GM18508 (cell line): ENCODE data around the gene SNIP1.
"Not testable (repeated sequence)": the region's sequence is repeated elsewhere in the genome, so short reads cannot be mapped to it uniquely, and the experiment has no call there.

Source experiments
- ATAC-seq: cut with Tn5 transposase; IDR thresholded peaks from one replicate; pipeline ENCODE4 v1.9.1; 2021; ENCODE audit warnings: moderate number of reproducible peaks; ENCODE audit not compliant: insufficient read depth, unreplicated experiment

The SNIP1 gene, protein sequence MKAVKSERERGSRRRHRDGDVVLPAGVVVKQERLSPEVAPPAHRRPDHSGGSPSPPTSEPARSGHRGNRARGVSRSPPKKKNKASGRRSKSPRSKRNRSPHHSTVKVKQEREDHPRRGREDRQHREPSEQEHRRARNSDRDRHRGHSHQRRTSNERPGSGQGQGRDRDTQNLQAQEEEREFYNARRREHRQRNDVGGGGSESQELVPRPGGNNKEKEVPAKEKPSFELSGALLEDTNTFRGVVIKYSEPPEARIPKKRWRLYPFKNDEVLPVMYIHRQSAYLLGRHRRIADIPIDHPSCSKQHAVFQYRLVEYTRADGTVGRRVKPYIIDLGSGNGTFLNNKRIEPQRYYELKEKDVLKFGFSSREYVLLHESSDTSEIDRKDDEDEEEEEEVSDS

DNA sequence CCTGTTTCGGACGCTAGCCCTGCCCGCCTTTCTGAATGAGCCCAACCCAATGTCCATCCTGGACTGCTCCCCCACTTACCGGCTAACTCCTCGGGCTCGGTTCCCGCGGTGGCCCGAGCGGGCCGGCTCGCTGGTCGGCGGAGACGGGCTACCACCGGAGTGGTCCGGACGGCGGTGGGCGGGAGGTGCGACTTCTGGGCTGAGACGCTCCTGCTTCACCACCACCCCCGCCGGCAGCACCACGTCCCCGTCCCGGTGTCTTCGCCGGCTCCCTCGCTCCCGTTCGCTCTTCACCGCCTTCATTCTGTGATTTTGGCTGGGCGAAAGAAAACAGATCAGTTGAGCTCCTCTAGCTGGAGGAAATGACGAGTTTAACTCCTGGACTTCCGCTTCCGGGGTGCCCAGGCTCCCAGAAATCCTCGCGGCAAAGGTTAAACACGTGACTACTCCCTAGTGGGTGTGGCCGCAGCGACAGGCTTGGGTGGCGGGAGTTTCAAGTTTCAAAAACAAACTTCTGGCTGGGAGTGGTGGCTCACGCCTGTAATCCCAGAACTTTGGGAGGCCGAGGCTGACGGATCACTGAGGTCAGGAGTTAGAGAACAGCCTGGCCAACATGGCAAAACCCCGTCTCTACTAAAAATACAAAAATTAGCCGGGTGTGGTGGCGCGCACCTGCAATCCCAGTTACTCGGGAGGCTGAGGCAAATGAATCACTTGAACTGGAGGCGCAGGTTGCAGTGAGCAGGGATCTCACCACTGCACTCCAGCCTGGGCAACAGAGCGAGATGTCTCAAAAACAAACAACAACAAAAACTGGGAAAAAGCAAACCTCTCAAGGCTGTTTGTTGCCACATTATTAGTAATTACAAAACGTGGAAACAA, at the start of gene SNIP1:
TSS of gene SNIP1 (minus strand) at position 367 of the 882 bp plus-strand sequence. CDS start at position 303, 64 bp downstream.
- ATAC-seq: no peak

DNA sequence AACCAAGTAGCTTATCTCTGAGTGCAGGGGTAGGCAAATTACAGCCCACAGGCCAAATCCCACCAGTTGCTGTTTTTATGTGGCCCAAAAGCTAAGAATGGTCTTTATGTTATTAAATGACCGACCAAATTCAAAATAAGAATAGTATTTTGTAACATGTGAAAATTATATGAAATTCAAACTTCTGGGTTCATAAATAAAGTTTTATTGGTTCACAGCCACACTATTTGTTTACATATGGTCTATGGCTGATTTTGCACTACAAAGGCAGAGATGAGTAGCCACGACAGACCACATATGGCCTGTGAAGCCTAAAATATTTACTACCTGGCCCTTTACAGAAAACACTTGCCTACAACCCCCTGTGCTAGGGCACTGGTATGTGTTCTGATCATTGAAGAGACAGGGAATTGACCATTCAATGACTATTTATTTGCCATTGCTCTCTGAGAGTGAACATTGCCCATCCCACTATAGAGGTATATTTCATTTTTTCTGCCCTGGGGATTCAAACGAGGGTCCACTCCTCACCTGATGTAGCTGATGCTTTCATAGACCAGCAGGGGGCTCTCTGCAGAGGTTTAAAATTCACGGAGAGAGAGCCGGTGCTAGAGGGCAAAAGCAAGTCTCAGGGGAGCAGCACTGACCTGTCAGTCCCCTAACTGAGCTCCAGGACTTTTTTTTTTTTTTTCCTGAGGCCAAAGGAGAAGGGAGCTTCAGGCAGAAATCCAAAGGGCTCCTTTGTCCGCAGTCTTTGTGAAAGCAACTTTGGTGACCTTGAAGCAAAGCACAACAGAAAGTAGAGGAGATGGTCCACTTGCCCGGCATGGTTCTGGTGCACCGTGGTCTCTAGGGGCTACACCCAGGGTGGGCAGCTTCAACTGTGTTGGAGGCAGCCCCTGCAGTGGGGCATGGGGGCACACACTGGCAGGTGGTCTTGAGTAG, 48.9 kb upstream of the SNIP1 start:
- ATAC-seq: no peak

DNA sequence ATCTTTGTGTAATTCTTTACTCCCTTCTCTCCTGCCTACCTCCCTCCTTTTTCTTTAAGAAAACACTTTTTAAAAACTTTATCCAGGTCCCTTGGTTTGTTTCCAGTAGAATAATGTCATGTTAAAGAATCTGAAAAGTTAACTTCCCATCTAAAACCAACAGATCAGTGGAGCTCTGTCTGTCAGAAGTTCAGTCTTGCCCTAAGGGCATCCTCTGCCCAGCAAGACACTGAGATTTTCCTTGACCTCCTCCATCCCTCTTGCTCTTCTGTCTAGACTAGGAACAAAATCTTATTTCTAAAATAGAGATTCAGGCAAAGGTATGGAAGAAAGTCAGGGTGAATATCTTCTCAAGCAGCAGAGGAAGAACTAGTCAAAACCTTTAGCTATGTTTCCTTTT, 47.3 kb upstream of the SNIP1 start:
- no peak for ATAC-seq

DNA sequence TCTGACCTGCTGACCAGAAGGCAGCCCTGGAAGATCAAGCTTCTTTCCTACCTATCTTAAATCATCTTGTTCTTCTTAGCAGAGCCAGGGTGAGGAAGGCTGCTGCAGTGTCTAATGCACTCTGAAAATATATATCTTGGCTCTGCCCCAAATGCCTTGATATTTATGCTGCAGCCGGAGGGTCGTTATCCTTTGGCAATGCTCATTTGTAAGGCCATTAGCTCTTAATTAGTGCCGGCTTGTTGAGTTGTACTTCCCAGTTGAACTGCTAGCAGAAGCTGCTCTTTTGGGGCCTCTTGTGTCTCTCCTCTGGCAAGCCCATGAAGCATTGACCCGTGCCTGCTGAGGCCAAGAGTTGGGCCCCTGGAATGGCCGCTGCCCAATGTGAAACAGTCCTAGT, 45.8 kb upstream of the SNIP1 start:
- ATAC-seq: no peak

DNA sequence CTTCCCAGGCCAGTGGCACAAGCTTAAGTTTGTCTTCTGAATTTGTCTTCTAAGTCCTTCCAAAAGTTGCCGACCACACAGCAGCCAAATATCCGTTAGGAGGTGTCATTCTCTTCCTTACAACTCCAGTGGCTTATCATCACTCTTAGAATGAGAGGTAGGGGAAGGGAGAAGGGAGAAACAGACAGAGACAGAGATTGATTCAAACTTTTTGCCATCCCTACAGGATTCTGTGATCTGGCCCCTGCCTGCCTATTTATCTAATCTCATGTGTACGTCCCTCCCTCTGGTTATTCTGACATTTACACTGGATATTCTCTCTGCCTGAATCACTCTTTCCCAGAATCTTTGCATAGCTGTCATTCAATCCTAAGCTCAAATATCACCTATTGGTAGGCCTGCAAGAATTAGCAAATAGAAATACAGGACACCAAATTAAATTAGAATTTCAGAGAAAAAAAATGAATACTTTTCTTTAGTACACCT, 42.1 kb upstream of the SNIP1 start:
- no peak for ATAC-seq

DNA sequence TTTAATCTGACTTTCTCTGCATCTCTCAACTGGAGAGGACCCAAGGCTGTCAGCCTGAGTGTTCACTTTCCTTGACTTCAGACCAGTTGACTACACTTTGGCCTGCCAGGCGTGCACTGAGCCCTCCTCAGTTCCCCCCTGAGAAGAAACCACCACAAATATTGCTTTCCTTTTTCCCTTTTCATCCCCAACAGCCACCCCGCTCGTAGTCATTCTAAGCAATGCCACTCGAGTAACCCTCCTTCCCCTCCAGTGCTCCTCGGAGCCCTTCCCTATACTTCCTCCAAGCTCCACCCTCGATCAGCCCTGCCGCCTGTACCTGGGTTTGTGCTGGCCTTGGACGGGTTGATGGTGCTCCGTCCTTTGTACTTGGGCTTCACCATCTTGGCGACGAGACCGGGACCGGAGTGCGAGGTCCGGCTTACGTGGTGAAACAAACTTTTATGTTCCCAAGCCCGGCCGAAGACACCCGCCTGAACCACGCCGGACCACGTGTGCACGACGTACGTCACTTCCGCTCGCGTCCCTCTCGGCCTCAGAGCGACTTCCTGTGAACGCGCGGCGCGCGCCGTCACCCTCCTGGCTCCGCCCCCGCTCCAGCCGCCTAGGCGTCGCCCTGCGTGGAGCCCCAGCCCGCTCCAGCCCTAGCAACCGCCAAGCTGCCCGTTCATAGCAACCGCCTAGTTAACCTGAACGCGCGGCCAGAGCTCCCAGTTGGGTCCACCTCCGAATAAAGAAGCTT, 41.5 kb upstream of the SNIP1 start, which contains the start of gene GNL2:
TSS of gene GNL2 (minus strand) at position 498 of the 742 bp plus-strand sequence. CDS start at position 383, 115 bp downstream.
- peak; percentile 67 for ATAC-seq

DNA sequence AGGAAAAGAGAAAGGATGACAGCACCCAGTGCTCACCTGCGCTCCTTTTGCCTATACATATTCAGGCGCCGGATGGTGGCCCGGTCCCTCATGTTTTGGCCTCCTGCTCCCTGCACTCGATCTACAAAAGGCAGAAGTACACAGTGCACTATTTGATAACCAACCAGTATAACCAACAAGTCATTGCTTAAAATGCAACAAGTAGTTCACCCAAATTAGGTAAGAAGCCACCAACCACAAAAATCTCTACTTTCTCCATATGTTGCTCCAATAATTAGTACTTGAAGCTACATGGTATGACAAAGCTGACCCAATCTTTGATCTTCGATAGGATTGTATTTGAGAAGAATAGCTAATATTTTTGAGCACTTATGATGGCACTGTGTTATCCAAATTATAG, 39.6 kb upstream of the SNIP1 start:
- ATAC-seq: no peak

DNA sequence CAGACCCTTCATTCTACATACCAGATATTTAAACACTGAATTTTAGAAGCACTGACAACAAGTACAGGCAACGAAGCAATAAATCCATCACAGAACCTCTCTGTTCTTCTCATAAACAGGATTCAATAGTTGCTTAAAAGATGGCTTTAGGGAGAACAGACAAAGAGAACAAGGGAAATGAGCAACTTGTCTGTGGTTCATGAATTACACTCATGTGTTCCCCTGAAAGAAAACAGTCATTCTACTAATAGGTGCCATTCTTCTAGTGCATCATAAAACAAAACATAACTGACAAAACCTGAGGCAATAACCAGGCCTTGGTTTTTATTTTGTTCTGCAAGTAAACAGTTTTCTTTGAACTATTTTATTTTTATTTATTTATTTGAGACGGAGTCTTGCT, 34.8 kb upstream of the SNIP1 start:
- ATAC-seq: no peak

DNA sequence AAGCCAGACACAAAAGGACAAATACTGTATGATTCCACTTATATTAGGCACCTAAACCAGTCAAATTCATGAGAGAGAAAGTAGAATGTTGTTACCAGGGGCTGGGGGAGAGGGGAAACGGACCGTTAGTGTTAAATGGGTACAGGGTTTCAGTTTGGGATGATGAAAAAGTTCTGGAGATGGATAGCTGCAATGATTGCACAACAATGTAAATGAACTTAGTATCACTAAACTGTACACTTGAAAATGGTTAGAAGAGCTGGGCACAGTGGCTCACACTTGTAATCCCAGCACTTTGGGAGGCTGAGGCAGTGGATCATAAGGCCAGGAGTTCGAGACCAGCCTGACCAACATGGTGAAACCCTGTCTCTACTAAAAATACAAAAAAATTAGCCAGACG, 30.5 kb upstream of the SNIP1 start:
- not testable (repeated sequence) for ATAC-seq

DNA sequence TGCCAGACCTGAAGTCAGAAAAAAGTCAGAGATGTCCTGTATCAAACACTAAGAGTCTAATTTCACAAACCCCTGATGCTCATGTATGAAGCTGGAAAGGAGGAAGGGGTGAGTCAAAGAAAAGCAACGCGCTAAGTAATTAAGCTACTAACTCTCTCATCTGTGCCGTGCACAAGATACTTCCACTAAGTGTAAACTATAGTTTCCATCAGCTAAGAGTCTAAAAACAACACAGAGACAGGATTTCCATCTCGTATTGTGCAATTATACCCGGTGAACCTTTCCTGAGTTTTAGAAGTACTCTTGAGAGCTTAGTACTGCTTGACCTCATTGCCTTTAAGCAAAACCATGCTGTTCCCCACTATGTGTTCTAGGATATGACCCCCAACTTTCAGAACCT, 21.6 kb upstream of the SNIP1 start:
- ATAC-seq: no peak

DNA sequence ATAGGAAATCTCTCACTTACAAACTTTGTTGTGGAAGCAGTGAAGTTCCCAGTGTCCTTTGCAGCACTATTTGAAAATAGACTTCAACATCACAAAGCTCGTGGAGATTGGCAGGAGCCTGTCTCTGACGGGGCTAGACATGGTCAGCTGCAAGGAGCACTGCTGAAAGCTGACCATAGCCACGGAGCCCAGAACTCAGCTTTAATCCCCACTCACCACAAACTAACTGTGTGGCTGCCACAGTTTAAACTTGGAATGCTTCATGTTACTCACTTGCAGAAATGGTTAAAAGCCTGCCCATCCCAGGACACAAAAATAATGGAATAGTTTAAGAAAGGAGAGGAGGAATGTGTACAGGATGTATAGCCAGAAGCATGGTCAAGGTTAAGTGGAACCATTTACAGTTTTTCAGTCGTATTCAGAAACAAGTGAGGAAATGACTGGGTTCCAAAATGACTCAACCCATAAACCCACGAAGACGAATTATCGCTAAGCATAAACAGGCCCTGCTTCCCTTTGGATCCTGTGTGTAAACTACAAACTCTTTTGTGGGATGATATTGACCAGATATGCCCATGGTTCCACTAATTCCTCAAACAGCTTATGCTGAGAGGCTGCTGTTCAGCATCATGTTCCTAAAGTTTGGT, 20.9 kb upstream of the SNIP1 start:
- ATAC-seq: no peak

DNA sequence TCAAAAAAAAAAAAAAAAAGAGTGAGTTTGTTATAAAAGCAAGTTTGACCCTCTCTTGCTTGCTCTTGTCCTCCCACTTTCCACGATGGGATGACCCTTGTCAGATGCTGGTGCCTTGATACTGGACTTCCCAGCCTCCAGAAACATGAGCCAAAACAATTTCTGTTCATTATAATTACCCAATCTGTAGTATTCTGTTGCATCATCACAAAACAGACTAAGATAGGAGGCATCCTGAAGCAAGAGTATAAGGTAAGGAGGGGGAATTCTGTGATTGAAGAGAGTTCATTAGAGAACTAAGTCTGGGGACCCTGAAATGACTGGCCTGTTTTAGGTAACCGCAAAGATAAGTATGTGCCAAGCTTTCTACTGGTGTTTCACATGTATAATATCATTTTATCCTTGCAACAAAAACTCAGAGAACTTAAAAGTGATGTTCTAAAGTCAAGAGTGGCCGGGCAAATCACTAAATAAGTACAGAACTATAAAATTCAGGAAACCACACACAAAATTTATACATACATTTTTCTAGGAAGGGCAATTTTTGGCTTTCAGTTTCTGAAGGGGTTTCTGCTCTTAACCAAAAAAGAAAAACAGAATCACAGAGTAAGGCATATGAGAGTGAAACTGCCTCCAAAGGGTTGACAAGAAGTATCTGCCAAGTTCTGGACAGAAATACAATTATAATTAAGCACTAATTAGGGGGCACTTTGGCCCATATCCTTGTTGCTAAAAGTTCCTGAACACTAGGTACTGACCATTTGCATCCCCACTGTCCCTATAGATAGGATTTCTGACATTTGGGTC, 16.6 kb upstream of the SNIP1 start:
- no peak for ATAC-seq

DNA sequence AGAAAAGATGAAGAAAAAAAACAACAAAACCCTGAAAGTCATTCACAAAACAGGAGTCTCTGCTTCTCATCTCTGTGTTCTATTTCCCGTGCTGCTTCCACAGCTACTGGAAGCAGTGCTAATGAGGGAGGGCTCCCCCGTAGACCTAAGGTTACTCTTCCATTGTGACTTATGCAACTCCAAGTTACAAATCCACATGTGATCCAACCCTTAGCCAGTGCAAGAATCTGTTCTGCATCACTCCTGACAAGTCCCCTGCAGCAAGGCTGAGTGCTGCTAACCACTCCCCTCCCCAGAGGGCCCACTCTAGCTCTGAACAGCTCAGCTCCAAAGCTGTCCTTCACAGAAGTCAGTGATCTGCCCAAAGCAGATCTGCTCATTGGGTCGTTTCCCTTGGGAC, 12.9 kb upstream of the SNIP1 start:
- no peak for ATAC-seq

DNA sequence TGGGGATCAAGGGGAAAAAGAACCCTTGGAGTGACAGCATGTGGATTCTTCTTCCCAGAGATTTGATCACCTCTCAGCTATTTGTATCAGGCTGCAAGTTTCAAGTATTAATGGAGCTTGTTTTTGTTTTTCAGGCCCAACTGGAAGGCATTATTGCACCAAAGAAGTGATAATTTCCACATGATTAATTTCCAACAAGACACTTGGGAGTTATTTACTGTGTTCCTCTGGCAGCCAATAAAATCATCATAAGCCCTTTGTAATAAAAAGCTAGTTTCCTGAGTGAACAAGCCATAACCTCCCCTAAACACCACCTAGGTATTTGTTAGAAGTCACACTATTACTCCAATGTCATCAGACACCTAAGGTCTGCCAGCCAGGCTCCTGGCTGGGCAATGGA, 10.8 kb upstream of the SNIP1 start:
- no peak for ATAC-seq

DNA sequence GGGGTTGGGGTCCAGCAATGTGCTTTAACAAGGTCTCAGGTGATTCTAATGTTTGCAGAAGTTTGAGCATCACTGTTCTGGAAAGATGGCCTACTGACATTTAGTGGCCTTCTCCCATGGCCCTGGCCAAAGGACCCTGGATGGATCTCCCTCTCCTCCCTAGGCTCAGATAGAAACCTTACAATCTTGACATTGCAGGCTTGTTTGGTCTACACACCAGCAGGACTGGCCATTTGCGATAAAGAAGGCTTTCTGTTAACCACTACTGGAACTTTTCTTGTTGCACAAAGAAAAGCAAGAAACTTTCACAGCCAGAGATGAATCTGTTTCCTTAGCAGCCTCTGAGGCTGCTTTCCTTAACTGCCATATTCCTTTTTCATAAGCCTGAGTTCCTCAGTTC, 8.9 kb upstream of the SNIP1 start:
- no peak for ATAC-seq

DNA sequence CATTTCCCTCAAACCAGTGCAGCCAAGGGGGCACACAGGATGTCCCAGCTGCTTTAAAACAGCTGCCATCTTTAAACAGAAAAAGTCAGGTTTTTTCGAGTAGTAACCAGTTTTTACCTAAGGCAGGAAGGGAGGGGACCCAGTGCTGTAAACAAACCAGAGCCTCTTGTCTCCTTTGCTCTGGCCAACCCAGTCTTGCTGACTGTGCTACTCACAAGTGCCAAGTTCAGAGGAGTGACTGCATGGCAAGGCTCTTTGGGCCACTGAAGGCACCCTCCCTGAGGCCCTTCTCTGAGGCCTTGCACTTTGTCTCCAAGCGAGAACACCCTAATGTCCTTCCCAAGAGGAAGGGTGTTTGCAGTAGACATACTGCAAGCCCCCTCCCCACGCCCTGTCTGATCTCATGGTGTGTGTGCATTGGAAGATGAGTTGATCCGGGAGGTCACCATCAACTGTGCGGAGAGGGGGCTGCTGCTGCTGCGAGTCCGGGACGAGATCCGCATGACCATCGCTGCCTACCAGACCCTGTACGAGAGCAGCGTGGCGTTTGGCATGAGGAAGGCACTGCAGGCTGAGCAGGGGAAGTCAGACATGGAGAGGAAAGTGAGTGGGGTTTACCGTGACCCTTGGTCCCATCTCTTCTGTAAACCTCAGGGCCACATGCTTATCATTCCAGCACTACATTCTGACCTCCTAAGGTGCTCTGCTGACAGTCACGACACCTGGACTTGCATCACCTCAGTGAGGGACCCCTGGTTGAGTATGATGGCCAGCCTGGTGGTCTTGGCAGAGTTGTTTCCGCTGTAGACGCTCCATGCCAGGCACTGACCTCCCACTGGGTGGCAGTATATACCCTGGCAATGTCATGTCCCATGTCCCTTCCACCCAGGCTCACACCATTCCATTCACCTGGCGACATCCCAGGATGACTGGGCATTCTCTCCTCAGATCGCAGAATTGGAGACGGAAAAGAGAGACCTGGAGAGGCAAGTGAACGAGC, 7.3 kb upstream of the SNIP1 start:
- ATAC-seq: no peak
